Putamen (tissue), 1 donor: Measurements from ENCODE around the gene GDPD2.

Experiments
- DNase-seq: peaks from one replicate; pipeline ENCODE4 v3.0.0-alpha.2; 2016; ENCODE audit warnings: low spot score

Gene GDPD2

GRCh38 chrX:70437921-70438665, 15.0 kb downstream of the GDPD2 start:
- DNase-seq = no peak

DNA sequence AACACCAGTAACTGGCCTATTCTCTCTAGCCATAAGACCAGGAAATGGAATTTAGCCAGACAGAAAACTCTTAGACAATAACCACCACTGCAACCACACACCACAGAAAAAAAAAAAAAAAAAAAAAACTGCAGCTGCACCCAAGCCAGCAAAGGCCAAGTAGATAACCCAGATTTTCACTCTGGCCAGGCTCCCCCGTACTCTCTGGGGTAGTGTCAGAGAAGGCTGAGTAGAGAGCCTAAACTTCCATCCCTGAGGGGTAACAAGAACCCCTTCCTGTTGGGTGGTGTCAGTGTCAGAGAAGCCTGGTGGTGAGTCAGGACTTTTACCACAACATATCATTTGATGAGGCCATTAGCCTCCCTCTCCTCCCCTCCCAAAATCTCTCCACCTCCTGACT, 15.9 kb downstream of the GDPD2 start:
- DNase-seq = no peak

DNA sequence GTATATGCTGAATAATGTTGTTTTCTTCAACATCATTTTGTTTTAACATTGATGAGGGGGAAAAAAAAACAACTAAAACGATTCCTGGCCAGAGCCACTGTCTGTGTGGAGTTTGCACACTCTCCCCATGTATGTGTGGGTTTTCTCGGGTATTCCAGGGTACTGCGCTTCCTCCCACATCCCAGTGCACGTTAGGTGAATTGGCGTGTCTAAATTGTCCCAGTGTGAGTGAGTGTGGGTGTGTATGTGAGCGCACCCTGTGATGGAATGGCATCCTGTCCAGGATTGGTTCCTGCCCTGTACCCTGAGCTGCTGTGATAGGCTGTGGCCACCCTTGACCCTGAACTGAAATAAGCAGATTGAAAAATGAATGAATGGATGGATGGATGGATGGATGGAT, 19.1 kb downstream of the GDPD2 start:
- no peak for DNase-seq

- DNase-seq = peak; percentile 74
Measured at GRCh38 chrX:70444326-70444945, 21.3 kb downstream of the GDPD2 start, which contains the start of gene DLG3. Gene DLG3 (plus strand): TSS chrX:70444835. CDS start chrX:70445202, 367 bp downstream.

- DNase-seq = no peak
Measured at GRCh38 chrX:70444946-70445656, 22.0 kb downstream of the GDPD2 start.

DNA sequence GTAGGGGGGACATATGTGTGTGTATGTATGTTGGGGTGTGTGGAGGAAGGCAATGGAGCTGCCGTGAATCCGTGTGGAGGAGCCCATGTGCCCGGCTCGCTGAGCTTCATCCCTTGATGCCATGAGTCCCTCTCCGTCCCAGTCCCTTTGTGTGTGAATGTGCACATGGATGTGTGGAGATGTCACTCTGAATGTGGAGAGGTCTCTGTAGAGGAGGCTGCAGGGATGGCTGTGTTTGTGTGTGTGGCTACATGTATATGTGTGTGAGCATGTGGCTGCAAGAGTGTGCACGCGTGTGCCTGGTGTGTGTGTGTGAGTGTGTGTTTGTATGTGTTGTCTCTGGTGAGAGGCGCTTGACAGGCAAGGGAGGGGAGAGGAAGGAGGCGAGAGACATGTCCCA, 22.8 kb downstream of the GDPD2 start:
- no peak for DNase-seq

GRCh38 chrX:70446380-70447350, 23.6 kb downstream of the GDPD2 start:
- no peak for DNase-seq

- DNase-seq = no peak
Measured at GRCh38 chrX:70449457-70449966, 26.4 kb downstream of the GDPD2 start.

DNA sequence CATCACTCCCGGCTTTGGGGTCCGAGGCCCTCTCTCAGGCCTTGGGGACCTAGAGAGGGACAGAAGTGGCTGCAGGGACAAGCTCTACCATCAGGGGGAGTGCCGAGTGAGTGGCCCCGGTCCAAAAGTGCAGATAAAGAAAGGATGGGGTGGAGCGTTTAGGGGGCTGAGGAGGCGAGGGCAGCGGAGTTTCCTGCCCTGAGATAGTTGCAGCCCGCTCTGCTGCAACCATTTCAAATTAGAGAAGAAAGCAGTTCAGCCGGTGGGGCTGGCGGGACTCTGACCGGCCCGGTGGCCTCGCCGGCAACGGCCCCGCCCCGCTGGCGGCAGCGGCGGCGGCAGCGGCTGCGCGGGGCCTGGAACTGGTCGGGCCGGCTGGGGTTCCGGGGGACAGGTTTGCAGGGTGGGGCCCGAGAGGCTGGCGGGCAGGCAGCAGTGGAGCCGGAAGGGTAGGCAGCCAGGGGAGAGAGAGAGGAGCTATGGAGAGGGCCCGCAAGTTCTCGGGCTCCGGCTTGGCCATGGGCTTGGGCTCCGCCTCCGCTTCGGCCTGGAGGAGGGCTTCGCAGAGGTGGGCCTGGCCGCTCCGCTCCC, 29.1 kb downstream of the GDPD2 start:
- DNase-seq = no peak

DNA sequence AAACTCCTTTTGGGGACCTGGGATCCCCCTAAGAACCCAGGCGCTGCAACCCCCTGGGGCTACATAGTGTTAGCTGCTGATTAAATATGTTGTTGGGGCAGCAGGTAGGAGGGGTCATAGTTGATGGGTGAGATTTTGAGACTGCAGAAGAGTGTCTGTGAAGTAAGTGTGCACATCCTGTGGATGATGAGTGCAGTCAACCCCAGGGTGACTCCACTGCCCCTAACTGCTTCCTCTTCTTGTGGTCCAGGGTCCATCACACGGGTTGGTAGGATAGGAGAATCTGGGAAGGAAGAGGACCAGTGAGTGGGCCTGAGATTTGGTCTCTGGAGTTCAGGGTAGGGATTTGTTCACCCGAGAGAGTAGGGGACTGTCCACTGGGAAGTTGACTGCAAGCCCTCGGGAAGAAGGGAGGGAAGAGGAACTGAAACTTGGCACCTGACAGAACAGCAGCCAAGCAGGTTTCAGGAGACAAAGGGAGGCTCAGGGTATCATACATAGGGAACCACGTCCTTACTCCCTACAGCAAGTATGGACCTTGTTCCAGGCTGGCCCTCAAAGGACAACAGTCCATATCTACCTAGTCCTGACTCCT, 30.0 kb downstream of the GDPD2 start:
- DNase-seq = no peak

DNA sequence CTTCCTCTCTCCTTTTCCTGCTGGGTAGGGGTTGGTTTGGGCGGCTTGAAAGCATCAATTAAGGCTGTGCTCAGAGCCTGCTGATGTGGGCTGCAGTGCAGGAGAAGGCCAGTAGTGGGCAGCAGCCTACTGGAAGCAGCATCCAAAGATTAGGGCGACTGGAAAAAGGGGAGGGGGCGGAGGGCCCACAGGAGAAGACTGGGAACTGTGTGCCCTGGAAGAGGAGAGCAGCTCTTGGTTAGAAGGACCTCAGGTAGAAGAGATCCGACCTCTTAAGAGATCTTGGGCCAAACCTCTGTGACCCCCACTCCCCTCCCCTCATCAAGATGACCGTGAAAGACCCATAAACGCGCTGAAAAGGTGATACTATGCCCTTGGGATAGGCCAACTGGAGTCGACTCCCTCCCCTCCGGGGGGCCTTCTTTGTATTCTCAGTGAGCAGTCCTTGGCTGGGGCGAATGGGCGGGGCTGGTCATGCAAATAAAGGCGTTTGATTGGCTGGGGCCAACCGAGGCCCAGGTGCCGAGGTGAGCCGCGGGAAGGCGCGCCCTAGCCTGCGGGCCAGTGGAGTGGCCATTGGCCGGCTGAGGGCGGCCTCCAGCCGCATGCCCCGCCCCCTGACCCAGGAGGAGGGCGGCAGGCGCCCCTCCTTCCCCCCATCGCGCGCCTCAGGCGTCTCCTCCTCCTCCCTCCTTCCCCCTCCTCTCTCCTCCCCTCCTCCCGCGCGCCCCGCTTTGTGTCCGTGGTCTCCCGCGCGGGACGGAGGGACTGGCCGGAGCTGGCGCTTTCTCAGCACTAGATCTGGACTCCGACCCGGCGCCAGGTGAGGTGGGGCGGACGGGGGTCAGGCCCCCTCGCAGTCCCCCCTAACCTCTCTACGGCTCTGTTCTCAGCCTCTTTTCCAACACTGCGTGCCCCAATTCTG, 31.6 kb downstream of the GDPD2 start:
- no peak for DNase-seq

GRCh38 chrX:70455366-70456202, 32.5 kb downstream of the GDPD2 start:
- DNase-seq = no peak

DNA sequence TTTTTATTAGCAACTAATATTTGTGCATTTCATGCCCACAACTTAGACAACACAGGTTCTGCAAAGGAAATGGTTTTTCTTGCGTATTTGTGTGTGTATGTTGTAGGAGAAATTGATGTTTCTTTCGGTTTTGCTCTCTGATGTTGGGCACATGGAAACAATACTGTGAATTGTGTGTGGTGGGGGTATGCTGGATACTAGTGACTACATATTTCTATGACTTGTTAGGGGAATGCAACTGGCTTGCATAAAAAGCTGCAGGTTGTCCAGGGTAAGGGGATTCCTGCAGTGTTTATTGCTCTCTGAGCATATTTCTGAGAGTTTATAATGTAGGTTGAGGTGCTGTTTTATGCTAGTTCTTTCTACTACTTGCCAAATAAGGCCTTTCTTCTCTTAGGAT, 33.1 kb downstream of the GDPD2 start:
- DNase-seq = no peak

GRCh38 chrX:70461026-70461425, 37.9 kb downstream of the GDPD2 start:
- no peak for DNase-seq

- no peak for DNase-seq
Measured at GRCh38 chrX:70464051-70464450, 40.9 kb downstream of the GDPD2 start.

GRCh38 chrX:70466968-70467367, 43.9 kb downstream of the GDPD2 start:
- DNase-seq = no peak

GRCh38 chrX:70468709-70469108, 45.6 kb downstream of the GDPD2 start:
- DNase-seq = no peak

GRCh38 chrX:70470850-70471289, 47.8 kb downstream of the GDPD2 start:
- no peak for DNase-seq
